ENCODE measurements around the gene FRMD4A. TPM values are rescaled to one million over a fixed set of nuclear protein-coding genes. Genes with fewer than 3 reads are reported as not detected.

Gene FRMD4A
- total and polyA plus RNA-seq, 10 of the 15 experiments (the other 5 are each of a cell fraction or from before 2014, with no cell fraction given), result 17.8 to 75.2 (median 39.1) TPM

GRCh38 chr10:13657101-13657680, 673.5 kb downstream of the FRMD4A start:
- no peaks in the 10 kb centered on the region for H4K20me1 ChIP-seq (ENCODE audit: control insufficient read depth, insufficient read depth)
- POLR2A ChIA-PET, result interaction anchor here (0.6 kb wide), 2 partner anchors 62 to 444 kb away, joined by 5 to 8 read pairs; no protein-coding TSS in a partner anchor
- DNase-seq (ENCODE audit: low read depth, low spot score) (no peak), FAIRE-seq (no peak), ATAC-seq (no peak)
- TF ChIP-seq EP300 (IDR thresholded peaks at IDR 0.05; ENCODE audit: borderline replicate concordance in 1 of 2, control insufficient read depth in 1 of 2, low read depth in 2 of 2, low read length in 2 of 2) (no peak), TAF1 (IDR thresholded peaks at IDR 0.05; ENCODE audit: borderline replicate concordance, low read depth, low read length) (no peak), PBX3 (IDR thresholded peaks at IDR 0.05; ENCODE audit: insufficient replicate concordance, low read depth, low read length) (no peak), BRCA1 (IDR thresholded peaks at IDR 0.05; ENCODE audit: low read depth, low read length) (no peak), JUNB (IDR thresholded peaks at IDR 0.05) (no peak), ZBTB40 (IDR thresholded peaks at IDR 0.05; ENCODE audit: borderline replicate concordance) (no peak), NRF1 (conservative IDR thresholded peaks at IDR 0.05; ENCODE audit: low read depth, low read length) (no peak), ZNF217 (IDR thresholded peaks at IDR 0.05) (no peak), EED (IDR thresholded peaks at IDR 0.05; ENCODE audit: low read depth) (no peak), YBX1 (IDR thresholded peaks at IDR 0.05) (no peak), CHD2 (IDR thresholded peaks at IDR 0.05; ENCODE audit: borderline replicate concordance, low read depth, low read length) (no peak), BCLAF1 (IDR thresholded peaks at IDR 0.05) (no peak), NR2C2 (IDR thresholded peaks at IDR 0.05; ENCODE audit: borderline replicate concordance, control insufficient read depth, insufficient read length, low read depth) (no peak), IKZF2 (IDR thresholded peaks at IDR 0.05) (no peak), IKZF1 (conservative IDR thresholded peaks at IDR 0.05) (no peak)
- H3K4me3 ChIP-seq, result no peak overlapping the region
- H3K79me2 ChIP-seq (ENCODE audit: control insufficient read depth, insufficient read depth, low read length), result no peaks in the 10 kb centered on the region
- intact Hi-C loops (cut with micrococcal nuclease; ENCODE audit: unreplicated experiment), result no loop called here
- SMC1A ChIA-PET (ENCODE audit: uncharacterized antibody, unreplicated experiment), result interaction anchor here (0.9 kb wide), 1 partner anchor 51 kb away, joined by 3 read pairs; no protein-coding TSS in a partner anchor
- no TSS peak for BruUV-seq (replicated peaks)
- H3K36me3 ChIP-seq (ENCODE audit: control insufficient read depth in 2 of 2, insufficient read depth in 2 of 2, low read length in 1 of 2), result peaks cover 25 to 28% of the 10 kb centered on the region in 2 experiments
- peaks cover 8% of the 10 kb centered on the region for H3K4me1 ChIP-seq (ENCODE audit: control insufficient read depth, insufficient read depth, low read length)
- WGBS (ENCODE audit: insufficient coverage, insufficient replicate concordance, low lambda C conversion rate, missing lambda C conversion rate), result 97% methylated on average over 25 of the region's 49 CpGs
- in situ Hi-C loops (cut with MboI), result no loop called here
- CTCF ChIA-PET, result no interaction called here
- RAD21 ChIA-PET (ENCODE audit: unreplicated experiment), result interaction anchor here (0.6 kb wide), 2 partner anchors 120 to 366 kb away, joined by 3 to 4 read pairs; no protein-coding TSS in a partner anchor
- H3K27ac ChIP-seq (ENCODE audit: control insufficient read depth, insufficient read depth), result no peak overlapping the region
- H3K27me3 ChIP-seq (replicated peaks in 1 of 2; ENCODE audit: control insufficient read depth in 2 of 2, insufficient read depth in 2 of 2, low read length in 1 of 2), result no peaks in the 10 kb centered on the region
- no peak overlapping the region for H3K4me2 ChIP-seq (ENCODE audit: control insufficient read depth, insufficient read depth)
- no peak overlapping the region for H2AFZ ChIP-seq (ENCODE audit: control insufficient read depth, low read depth, low read length)
- H3K9me3 ChIP-seq (replicated peaks; ENCODE audit: control insufficient read depth, insufficient read depth, low read length), result no peaks in the 10 kb centered on the region
- no peak overlapping the region for H3K9ac ChIP-seq (ENCODE audit: control insufficient read depth, insufficient read depth, low read length)

Data from GM12878 (cell line).